Endodermal cell (in vitro differentiated cells): ENCODE measurements around the gene USH1C. TPM values are rescaled to one million over a fixed set of nuclear protein-coding genes. Genes with fewer than 3 reads are reported as not detected.
A peak's percentile ranks its signal among the peaks of the same experiment; 100 is the strongest.

Source experiments
- DNase-seq: peaks from one replicate; pipeline ENCODE4 v3.0.0-alpha.2; 2017
- H3K27ac ChIP-seq: 2 replicates; pipeline ENCODE4 v1.5.1; 2013; ENCODE audit warnings: mild to moderate bottlenecking, low read depth, low read length, moderate library complexity
- H3K27me3 ChIP-seq: 2 replicates; pipeline ENCODE4 v1.6.1; 2013; ENCODE audit warnings: mild to moderate bottlenecking, low read length, moderate library complexity; ENCODE audit not compliant: insufficient read depth, control insufficient read depth, poor library complexity, severe bottlenecking
- H3K36me3 ChIP-seq: 2 replicates; pipeline ENCODE4 v1.7.0; 2013; ENCODE audit warnings: mild to moderate bottlenecking, low read length, moderate library complexity; ENCODE audit not compliant: control insufficient read depth, insufficient read depth
- H3K4me1 ChIP-seq: one replicate; pipeline ENCODE4 v1.7.0; 2013; ENCODE audit warnings: low read length; ENCODE audit not compliant: control insufficient read depth, insufficient read depth
- H3K4me3 ChIP-seq: 2 replicates; pipeline ENCODE4 v1.5.1; 2013; ENCODE audit warnings: mild to moderate bottlenecking, low read length, moderate library complexity
- H3K9ac ChIP-seq: 2 replicates; pipeline ENCODE4 v1.6.1; 2013; ENCODE audit warnings: mild to moderate bottlenecking, low read length, moderate library complexity; ENCODE audit not compliant: poor library complexity, severe bottlenecking; ENCODE audit errors: extremely low read depth
- H3K9me3 ChIP-seq: 2 replicates; pipeline ENCODE4 v1.6.1; 2013; ENCODE audit warnings: mild to moderate bottlenecking, low read length, moderate library complexity; ENCODE audit not compliant: control insufficient read depth
- H3K27ac Mint-ChIP-seq: 2 replicates; pipeline ENCODE4 v1.8.0; 2020; ENCODE audit warnings: mixed read lengths
- H3K27me3 Mint-ChIP-seq: 2 replicates; pipeline ENCODE4 v1.8.0; 2021; ENCODE audit warnings: mild to moderate bottlenecking, mixed read lengths; ENCODE audit not compliant: insufficient read depth
- H3K36me3 Mint-ChIP-seq: 2 replicates; pipeline ENCODE4 v1.8.0; 2020; ENCODE audit warnings: low read depth, mixed read lengths
- H3K4me1 Mint-ChIP-seq: 2 replicates; pipeline ENCODE4 v1.8.0; 2020; ENCODE audit warnings: mixed read lengths
- H3K4me3 Mint-ChIP-seq: 2 replicates; pipeline ENCODE4 v1.8.0; 2020; ENCODE audit warnings: mild to moderate bottlenecking, moderate library complexity, mixed read lengths
- H3K9me3 Mint-ChIP-seq: 2 replicates; pipeline ENCODE4 v1.8.0; 2020; ENCODE audit warnings: mild to moderate bottlenecking, mixed read lengths
- CTCF ChIP-seq: fragments of 200-600 bp; sonication (generic); conservative IDR thresholded peaks from 2 replicates; pipeline ENCODE4 v1.5.0; 2021; ENCODE audit warnings: antibody characterized with exemption, mild to moderate bottlenecking
- WGBS, 2 experiments: methylation state at CpG; one replicate each; pipeline versions ENCODE4 v1.1.5 to v1.1.7; 2013; ENCODE audit warnings: missing lambda C conversion rate in 2 of 2, mixed read lengths in 1 of 2; ENCODE audit not compliant: insufficient coverage in 1 of 2, insufficient read length in 1 of 2; 5-methylcytosine and 5-hydroxymethylcytosine counted together
- total RNA-seq, 2 donors: library from RNA; stranded (reverse); fragmentation: NEBNext Ultra II Directional in 1 of 2; extraction: Animal tissue kit (Norgen Biotek cat#: 25700) in 1 of 2; gene quantifications; 2 replicates in 1 of 2; 3 replicates in 1 of 2; pipeline ENCODE4 v1.2.1, GENCODE V29; 2021

Gene USH1C
- total RNA-seq, 2 donors from 2014 or later, result 1.5 to 2.8 TPM

GRCh38 chr11:17504330-17505107 lies 39.7 kb downstream of the USH1C start:
- Mint-ChIP-seq H3K27me3 (peaks cover 37% of the 10 kb centered on the region), H3K27ac (no peak overlapping the region), H3K4me1 (no peaks in the 10 kb centered on the region), H3K36me3 (no peaks in the 10 kb centered on the region), H3K9me3 (no peaks in the 10 kb centered on the region), H3K4me3 (no peak overlapping the region)
- peak; percentile 97 for TF ChIP-seq CTCF
- no peak overlapping the region for H3K27ac ChIP-seq
- no peaks in the 10 kb centered on the region for H3K36me3 ChIP-seq
- H3K9ac ChIP-seq, result no peak overlapping the region
- H3K4me1 ChIP-seq, result no peaks in the 10 kb centered on the region
- H3K4me3 ChIP-seq, result no peak overlapping the region
- WGBS, 2 experiments, result 59 to 74% methylated on average over 4 to 9 of the region's 9 CpGs
- peak; percentile 93 for DNase-seq
- H3K27me3 ChIP-seq, result no peaks in the 10 kb centered on the region
- H3K9me3 ChIP-seq, result no peaks in the 10 kb centered on the region

- no peaks in the 10 kb centered on the region for H3K4me1 Mint-ChIP-seq
These were observed 41.6 kb downstream of the USH1C start for GRCh38 chr11:17502630-17503029.

GRCh38 chr11:17500673-17501072 lies 43.5 kb downstream of the USH1C start:
- WGBS, 2 experiments, result 90 to 100% methylated on average over 4 to 12 of the region's 12 CpGs
- Histone ChIP-seq H3K4me3 (no peak overlapping the region), H3K9me3 (no peaks in the 10 kb centered on the region), H3K27ac (no peak overlapping the region), H3K9ac (no peak overlapping the region), H3K4me1 (no peaks in the 10 kb centered on the region), H3K27me3 (no peaks in the 10 kb centered on the region), H3K36me3 (no peaks in the 10 kb centered on the region)
- DNase-seq, result no peak
- no peak for TF ChIP-seq CTCF
- Mint-ChIP-seq H3K4me1 (no peaks in the 10 kb centered on the region), H3K27ac (no peak overlapping the region), H3K27me3 (peaks cover 23% of the 10 kb centered on the region), H3K4me3 (no peak overlapping the region), H3K9me3 (no peaks in the 10 kb centered on the region), H3K36me3 (no peaks in the 10 kb centered on the region)

More at GRCh38 chr11:17502630-17503029, 41.6 kb downstream of the USH1C start:
- Histone ChIP-seq H3K4me1 (no peaks in the 10 kb centered on the region), H3K9ac (no peak overlapping the region), H3K36me3 (no peaks in the 10 kb centered on the region), H3K4me3 (no peak overlapping the region), H3K9me3 (no peaks in the 10 kb centered on the region), H3K27ac (no peak overlapping the region), H3K27me3 (no peaks in the 10 kb centered on the region)
- WGBS, 2 experiments, result 89 to 100% methylated on average over 2 to 4 of the region's 4 CpGs
- H3K27me3 Mint-ChIP-seq, result peaks cover 28% of the 10 kb centered on the region
- no peak for DNase-seq
- no peaks in the 10 kb centered on the region for H3K36me3 Mint-ChIP-seq
- no peaks in the 10 kb centered on the region for H3K9me3 Mint-ChIP-seq
- no peak overlapping the region for H3K4me3 Mint-ChIP-seq
- TF ChIP-seq CTCF, result no peak
- H3K27ac Mint-ChIP-seq, result no peak overlapping the region
